Glomerular visceral epithelial cell (primary cell): ENCODE results near the gene PI4KB.
"Not testable (repeated sequence)": the region's sequence is repeated elsewhere in the genome, so short reads cannot be mapped to it uniquely, and the experiment has no call there.

Experiments
- DNase-seq: peaks from one replicate; pipeline ENCODE4 v3.0.0-alpha.2; 2016; ENCODE audit errors: extremely low spot score

PI4KB gene

GRCh38 chr1:151281225-151281968 lies 45.8 kb downstream of the PI4KB start:
- DNase-seq = peak; percentile 99

DNA sequence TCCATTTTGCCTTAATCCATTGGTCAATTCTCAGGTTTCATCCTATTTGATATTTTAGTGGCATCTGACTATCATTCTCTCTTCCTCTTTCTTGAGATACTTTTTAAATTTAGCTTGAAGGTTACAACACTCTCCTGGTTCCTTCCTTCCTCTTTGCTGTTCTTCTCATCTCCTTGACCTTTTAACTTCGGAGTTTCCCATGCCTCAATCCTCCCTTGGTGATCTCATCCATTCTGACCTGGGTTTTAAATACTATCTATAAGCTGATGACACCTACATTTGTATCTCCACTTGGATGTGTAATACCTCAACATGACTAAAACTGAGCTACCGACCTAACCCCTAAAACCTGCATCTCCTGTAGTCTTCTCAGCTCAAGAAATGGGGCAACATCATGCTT lies 50.0 kb downstream of the PI4KB start:
- no peak for DNase-seq

- not testable (repeated sequence) for DNase-seq
These were observed 51.9 kb downstream of the PI4KB start for GRCh38 chr1:151275341-151275740.

DNA sequence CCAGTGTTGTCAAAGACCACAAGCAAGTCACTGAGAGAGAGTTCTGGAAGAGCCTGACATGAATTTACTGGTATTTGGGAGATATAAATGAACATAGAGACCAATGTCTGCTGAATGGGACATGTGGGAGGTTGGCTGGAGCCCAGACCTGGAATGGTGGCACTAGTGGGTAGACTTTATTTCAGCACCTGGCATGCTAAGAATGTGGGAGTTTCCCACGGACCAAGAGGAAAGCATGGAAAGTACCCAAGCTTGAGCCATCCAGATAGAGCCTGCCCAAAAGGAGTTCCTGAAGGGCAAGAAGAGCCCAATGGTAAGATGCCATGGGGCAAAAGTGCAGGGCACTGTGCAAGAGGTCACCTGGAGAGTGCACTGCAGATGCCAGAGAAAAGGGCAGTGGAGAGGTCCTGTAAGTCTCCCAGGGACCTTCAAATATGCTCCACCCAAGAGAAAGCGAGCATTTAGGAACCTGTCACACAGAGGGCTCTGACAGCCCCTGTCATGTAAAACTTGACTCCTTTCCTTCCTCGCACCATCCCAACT lies 53.2 kb downstream of the PI4KB start:
- DNase-seq = peak; percentile 25

DNA sequence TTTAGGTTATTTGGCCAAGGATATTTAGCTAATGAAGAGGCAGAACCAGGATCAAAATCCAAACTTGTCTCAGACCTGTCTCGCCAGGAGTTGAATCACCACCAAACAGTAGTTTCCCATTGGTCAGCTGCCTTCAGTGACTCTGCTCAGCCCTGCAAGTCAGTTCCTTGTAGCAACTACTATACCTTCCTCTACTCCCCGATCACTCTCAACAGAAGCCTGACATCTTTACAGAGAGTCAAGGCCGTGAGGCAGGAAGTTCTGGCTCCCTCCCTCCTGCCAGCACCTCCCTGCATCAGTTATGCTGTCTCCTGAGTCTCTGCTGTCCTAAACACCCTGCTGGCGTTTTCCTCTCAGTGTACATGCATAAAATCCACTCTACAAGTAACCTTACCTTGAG lies 59.5 kb downstream of the PI4KB start:
- no peak for DNase-seq

DNA sequence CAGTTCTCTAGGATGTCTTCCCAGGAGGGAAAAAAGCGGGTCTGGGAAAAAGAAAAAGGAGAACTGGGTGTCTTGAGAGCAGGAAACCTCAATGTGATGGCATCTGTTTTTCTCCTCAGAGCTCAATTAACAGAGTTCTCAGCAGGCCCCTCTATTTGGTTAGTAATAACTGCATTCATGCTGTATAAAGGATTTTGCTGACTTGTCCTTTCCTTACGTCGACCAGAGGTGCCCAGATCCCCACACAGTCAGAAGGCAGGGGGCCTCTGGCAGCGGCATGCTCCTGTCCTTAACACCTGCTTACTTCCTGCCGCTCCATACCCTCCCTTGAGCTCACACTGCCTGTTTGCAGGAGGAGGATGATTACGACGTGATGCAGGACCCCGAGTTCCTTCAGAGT lies 60.4 kb downstream of the PI4KB start:
- no peak for DNase-seq

DNA sequence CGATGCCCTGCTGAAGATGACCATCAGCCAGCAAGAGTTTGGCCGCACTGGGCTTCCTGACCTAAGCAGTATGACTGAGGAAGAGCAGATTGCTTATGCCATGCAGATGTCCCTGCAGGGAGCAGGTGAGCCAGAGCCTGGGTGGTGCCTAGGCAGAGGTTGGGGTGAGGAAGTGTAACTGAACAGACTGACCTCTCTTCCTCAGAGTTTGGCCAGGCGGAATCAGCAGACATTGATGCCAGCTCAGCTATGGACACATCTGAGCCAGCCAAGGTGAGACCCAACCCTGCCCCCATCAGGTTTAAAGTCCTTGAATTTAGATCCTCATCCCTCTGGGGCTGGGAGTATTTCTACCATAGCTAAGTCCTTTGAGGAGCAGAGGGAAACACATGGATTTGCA lies 60.9 kb downstream of the PI4KB start:
- no peak for DNase-seq

DNA sequence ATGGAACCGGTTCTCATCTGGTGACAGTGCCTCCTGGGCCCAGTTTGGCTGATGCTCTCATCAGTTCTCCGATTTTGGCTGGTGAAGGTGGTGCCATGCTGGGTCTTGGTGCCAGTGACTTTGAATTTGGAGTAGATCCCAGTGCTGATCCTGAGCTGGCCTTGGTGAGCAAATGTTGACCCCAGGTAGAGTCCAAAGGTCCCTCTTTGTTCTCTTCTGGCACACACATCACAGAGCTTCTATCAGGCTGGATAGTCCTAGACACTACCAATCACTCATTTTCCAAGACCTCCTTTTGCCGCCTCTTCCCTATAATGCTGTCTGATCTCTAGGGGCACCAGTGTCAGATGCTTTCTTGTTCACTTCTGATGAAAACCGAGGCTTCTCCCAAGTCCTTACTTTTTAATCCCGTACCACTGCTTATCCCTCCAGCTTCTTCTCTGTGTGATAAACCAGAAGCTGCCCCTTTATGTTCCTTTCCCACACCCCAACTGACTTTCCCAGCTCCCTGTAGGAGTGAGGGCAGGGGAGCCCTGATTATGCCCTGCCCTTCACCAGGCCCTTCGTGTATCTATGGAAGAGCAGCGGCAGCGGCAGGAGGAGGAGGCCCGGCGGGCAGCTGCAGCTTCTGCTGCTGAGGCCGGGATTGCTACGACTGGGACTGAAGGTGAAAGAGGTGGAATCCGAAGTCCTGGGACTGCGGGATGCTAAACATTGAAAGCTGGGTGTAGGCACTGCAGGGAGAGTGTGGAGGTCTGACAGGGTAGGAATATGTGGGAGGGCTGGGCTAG lies 61.6 kb downstream of the PI4KB start:
- no peak for DNase-seq

GRCh38 chr1:151259351-151259750 lies 67.9 kb downstream of the PI4KB start:
- DNase-seq = no peak

- peak; percentile 16 for DNase-seq
These were observed 71.8 kb downstream of the PI4KB start for GRCh38 chr1:151255381-151255780.

DNA sequence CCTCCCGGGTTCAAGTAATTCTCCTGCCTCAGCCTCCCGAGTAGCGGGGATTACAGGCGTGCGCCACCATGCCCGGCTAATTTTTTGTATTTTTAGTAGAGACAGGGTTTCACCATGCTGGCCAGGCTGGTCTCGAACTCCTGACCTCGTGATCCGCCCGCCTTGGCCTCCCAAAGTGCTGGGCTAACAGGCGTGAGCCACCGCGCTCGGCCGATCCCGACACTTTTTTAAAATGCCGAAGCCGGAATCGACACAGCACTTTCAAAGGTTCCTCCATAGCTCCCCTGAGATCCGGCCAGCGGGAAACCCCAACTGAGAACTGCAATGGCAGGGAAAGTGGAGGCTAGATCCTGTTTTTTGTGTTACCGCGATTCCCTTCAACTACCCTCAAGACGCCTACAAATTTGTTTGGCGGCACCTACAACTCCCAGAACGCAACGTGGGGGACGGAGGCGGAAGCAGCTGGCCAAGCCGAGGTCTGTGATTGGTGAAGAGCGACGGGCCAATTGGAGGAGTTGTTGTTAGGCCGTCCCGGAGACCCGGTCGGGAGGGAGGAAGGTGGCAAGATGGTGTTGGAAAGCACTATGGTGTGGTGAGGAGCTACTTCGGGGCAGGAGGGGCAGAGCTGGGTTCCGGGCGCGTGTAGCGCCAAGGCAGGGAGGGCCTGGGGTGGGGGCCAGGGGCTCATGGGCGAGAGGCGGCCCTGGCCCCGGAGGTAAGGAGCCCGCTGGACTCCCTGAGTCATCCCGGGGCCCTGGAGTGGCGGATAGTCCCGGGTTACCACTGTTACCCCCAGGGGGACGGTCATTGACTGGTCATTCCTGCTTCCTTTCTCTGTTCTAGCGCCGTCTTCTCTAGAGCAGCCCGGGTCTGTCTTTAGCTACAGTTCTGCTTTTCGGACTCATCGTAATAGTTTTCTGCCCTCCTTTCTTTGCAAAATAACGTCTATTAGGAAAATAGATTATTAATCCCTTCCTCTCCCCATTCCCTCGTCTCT lies 72.7 kb downstream of the PI4KB start, which contains the start of gene PSMD4:
Gene PSMD4, plus strand, starts transcription at position 518 of the 997 bp plus-strand sequence. Its CDS starts 49 bp downstream, at position 567.
- DNase-seq = peak; percentile 97

DNA sequence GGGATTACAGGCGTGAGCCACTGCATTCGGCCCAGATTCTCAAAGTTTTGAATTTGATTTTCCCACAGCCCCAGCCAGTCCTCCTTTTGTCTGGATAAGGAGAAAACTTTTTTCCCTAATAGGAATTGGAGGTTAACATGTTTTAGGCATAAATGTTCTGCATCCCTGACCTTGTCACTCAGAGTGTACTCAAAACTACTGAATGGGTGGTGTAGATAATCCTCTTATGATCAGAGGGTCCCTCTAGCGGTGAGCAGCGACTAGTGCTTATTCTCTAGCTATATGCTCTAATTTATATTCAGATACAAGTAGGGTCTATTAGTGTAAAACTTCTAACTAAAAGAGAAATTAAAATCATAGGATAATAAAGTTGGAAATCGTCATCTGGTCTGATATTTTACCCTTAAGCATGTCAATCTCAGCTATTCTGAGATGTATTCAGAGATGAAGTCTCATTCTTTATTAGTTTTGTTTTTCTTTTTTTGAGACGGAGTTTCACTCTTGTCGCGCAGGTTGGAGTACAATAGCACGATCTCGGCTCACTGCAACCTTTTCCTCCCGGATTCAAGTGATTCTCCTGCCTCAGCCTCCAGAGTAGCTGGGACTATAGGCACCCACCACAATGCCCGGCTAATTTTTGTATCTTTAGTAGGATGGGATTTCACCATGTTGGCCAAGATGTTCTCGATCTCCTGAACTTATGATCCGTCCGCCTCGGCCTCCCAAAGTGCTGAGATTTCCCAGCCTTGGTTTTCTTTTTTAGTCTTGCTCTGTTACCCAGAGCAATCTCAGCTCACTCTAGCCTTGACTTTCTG lies 75.4 kb downstream of the PI4KB start:
- peak; percentile 80 for DNase-seq

DNA sequence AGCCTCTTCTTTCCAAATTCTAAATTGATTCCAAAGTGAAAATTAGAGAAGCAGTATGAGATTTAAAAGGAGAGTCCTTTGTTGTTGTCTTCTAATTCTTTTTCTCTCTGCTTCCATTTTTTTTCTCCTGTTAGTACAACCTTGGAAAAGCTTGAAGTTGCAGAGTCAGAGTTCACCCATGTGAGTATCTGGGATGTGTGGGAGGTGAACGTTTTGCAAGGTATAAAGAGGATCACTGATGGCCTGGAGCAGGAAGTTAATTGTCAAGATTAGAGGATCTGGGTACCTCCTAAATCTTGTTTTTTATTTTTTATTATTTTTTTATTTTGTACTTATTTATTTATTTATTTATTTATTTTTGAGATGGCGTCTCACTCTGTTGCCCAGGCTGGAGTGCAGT lies 80.4 kb downstream of the PI4KB start:
- DNase-seq = no peak

DNA sequence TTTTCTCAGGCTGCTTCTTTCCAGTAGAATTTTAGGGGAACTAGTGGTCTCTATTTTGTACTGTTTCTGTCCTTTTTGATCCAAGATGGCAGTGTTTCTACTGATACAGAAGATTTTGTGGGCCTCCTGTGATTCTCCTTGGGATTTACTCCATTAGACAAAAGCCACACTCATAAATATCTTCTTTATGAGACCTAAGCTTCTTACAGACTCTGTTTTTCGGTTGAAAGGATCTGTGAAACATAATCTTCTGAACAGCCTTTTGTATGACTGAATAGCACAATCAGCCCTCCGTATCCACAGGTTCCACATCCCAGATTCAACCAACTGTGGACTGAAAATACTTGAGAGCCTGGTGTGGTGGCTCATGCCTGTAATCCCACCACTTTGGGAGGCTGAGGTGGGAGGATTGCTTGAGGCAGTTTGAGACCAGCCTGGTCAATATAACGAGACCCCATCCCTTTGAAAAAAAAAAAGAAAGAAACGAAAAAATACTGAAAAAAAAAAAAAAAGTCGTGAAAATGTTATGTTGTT lies 83.5 kb downstream of the PI4KB start:
- DNase-seq = no peak

GRCh38 chr1:151242442-151242841 lies 84.8 kb downstream of the PI4KB start:
- DNase-seq = no peak
